GM21717 (cell line): ENCODE results near the gene IFNGR2.
"Not testable (repeated sequence)": the region's sequence is repeated elsewhere in the genome, so short reads cannot be mapped to it uniquely, and the experiment has no call there.

ENCODE experiments used
- ATAC-seq: cut with Tn5 transposase; IDR thresholded peaks from one replicate; pipeline ENCODE4 v1.9.1; 2021; ENCODE audit warnings: mild to moderate bottlenecking, moderate library complexity; ENCODE audit not compliant: unreplicated experiment

Gene IFNGR2

DNA sequence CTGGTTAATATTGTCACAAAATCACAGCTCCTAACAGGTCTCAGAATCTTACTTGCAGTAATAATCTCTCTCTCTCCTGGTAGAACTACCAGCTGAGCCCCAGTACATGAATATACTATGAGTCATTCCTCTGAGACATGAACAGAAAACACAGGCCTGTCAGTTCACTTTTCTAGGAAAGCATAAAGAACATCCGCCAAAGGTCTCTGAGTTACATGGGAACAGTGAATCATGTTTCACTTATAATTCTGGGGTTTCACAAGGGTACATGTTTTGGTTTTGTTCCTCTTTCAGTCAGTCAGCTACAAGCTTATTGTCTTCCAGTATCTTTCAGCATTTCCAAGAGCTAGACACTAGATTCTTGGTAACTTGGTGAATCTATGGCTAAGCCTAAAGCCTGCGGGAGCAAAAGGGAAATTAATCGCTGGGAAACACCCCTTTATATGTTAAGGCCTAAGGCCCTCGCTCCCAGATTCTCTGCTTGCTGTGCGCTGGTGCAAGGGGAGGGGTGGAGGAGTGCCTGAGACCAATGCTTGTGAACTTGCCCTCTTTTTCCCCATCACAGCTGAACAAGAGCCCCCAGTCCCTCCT is 31.7 kb downstream of the IFNGR2 start:
- ATAC-seq: peak; percentile 86

DNA sequence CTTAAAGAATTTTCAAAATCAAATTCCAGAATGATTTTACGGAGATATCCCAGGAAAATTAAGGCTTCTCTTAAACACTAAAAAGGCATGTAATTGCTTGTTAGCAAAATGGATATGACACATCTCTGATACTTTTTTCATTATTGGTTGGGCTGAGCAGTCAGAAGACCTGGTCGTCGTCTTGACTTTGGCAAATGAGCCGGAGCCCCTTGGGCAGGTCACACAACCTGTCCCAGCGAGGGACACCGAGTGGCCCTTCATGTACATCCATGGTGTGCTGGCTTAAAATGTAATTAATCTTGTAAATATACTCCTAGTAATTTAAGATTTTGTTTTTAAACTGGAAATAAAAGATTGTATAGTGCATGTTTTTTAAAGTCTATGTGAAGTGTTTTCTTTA is 33.9 kb downstream of the IFNGR2 start:
- no peak for ATAC-seq

GRCh38 chr21:33441489-33442477 is 38.6 kb downstream of the IFNGR2 start:
- ATAC-seq: peak; percentile 76

- no peak for ATAC-seq
These were observed 40.0 kb downstream of the IFNGR2 start for GRCh38 chr21:33443194-33443593.

DNA sequence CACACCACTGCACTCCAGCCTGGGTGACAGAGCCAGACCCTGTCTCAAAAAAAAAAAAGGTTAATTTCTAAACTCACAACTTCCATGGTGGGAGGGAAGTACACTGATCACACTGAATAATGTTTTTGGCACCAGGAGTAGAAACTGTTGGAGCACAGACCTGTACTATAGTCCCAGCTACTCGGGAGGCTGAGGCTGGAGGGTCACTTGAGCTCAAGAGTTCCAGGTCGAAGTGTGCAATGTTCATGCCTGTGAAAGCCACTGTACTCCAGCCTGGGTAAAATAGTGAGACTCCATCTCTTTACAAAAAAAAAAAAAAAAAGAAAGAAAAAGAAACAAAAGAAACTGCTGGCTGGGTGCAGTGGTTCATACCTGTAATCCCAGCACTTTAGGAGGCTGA is 41.3 kb downstream of the IFNGR2 start:
- ATAC-seq: no peak

DNA sequence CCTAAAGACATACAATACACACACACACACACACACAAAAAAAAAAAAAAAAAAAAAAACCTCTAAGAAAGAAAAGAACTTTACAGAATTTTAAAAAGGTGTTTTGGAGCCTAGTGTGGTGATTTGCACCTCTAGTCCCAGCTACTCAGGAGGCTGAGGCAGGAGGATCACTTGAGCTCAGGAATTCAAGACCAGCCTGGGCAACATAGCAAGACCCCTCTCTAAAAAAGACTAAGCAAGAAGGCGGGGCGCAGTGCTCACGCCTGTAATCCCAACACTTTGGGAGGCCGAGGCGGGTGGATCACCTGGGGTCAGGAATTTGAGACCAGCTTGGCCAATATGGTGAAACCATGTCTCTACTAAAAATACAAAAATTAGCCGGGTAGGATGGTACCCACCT is 43.4 kb downstream of the IFNGR2 start:
- not testable (repeated sequence) for ATAC-seq

DNA sequence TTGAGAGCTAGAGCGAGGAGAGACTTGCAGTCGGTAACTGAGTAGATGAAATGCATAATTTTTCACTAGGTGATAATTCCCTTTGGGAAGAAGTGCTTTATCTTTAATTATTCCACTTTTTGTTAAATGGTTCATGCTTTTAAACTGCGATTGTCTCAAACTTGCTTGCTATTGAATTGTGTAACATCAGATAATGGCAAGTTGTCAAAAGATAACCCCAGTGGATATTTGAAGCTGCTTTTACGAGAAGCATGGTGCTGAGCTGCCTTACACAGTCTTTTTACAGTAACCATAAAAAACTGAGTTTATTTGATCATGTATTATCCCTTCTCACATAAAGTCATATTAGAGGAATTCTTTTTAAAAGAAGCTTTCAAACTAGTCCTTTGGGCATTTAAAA is 46.4 kb downstream of the IFNGR2 start:
- ATAC-seq: no peak

DNA sequence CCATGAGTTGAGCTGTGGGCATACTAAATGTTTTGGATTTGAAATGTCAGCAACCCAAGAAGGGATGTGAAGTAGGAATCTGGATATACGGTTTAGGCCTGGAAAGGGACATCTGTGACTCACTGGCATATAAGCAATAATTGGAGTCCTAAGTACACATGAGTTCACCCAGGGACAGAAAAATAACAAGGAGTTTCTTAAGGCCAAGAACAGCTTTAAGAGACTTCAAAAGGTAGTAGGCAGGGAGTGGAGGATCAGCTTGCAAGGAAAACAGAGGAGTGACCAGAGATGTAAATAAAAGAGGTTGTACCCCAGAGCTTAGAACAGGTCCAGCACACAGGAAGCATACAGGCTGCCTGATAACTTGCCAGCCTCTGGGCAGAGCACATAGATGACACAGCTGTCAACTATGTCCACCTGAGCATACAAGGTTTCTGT is 48.4 kb downstream of the IFNGR2 start:
- no peak for ATAC-seq

GRCh38 chr21:33452362-33452761 is 49.1 kb downstream of the IFNGR2 start:
- no peak for ATAC-seq

DNA sequence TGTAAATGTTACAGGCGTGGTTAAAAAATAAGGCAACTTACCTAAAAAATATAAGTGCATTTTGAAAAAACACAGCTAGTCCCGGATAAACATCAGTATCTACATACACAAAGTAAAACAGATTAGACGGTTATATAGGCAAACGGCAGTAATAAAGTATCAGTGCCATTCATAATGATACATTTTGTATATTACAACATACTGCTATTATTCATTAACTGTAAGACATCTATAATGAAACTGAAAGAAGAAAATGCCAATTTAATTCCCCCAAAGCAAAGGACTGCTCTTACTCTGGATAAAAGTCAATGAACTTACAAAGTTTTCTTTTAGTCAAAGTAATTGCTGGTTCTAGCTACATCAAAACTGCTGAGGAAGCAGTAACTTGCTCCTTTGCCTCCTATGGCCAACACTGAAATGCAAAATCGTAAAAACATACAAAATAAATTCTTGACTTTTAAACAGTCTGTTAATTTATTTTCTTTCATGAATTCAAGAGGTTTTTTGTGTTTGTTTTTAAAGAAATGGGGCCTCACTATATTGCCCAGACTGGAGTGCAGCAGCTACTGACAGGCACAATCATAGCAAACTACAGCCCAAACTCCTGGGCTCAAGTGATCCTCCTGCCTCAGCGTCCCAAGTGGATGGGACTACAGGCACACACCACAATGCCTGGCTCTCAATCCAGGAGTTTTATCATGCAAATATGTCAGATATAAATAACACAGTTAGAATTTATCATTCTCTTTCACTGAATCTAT is 52.7 kb downstream of the IFNGR2 start:
- ATAC-seq: no peak

- ATAC-seq: no peak
These were observed 55.6 kb downstream of the IFNGR2 start for GRCh38 chr21:33458861-33459260.

GRCh38 chr21:33461538-33462250 is 58.5 kb downstream of the IFNGR2 start:
- no peak for ATAC-seq

- ATAC-seq: not testable (repeated sequence)
These were observed 66.0 kb downstream of the IFNGR2 start for GRCh38 chr21:33469183-33469582.

DNA sequence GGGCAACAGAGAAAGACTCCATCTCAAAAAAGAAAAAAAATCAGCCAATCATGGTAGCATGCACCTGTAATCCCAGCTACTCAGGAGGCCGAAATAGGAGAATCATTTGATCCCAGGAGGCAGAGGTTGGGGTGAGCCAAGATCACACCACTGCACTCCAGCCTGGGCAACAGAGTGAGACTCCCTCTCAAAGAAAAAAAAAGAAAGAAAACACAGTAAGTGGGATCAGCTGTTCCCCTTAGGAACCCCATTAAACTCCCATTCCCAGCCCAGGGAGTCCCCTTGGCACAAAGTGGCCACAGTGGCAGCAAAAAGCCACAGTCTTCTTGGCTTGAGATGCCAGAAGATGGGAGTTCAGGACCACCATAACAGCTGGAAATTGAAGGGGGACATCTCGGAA is 67.5 kb downstream of the IFNGR2 start:
- ATAC-seq: no peak

DNA sequence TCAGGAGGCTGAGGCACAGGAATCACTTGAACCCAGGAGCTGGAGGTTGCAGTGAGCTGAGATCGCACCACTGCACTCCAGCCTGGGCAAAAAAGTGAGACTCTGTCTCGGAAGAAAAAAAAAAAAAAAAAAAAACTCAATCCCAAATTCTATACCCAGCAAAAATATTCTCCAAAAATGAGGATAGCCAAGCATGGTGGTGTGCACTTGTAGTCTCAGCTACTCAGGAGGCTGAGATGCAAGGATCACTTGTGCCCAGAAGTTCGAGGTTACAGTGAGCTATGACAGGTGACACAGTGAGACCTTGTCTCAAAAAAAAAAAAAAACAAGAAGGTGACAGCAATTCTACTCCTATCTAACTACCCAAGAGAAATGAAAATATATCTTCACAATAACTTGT is 70.1 kb downstream of the IFNGR2 start:
- ATAC-seq: no peak

DNA sequence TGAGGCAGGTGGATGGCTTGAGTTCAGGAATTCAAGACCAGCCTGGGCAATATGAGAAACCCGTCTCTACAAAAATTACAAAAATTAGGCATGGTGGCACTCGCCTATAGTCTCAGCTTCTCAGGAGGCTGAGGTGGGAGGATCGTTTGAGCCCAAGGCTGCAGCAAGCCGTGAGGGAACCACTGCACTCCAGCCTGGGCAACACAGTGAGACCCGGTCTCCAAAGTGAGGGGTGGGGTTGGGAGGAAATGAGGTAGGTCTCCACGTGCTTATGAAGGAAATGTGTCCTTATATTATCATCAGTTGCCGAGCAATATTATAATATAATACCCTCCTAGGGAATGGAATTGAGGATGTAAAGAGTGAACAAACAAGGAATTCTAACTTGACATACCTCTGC is 73.9 kb downstream of the IFNGR2 start:
- no peak for ATAC-seq

DNA sequence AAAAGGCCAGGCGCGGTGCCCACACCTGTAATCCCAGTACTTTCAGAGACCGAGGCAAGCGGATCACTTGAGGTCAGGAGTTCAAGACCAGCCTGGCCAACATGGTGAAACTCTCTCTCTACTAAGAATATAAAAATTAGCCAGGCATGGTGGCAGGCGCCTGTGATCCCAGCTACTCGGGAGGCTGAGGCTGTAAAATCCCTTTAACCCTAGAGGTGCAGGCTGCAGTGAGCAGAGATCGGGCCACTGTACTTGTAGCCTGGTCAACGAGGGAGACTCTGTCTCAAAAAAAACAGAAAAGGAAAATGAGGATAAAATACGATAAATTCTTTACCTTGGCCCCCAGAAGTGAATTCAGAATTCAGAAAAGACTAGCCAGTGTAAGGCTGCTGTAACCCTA is 75.0 kb downstream of the IFNGR2 start:
- no peak for ATAC-seq

- peak; percentile 31 for ATAC-seq
These were observed 75.9 kb downstream of the IFNGR2 start for GRCh38 chr21:33478935-33479678.

GRCh38 chr21:33479679-33480480 is 76.7 kb downstream of the IFNGR2 start, which contains the start of gene TMEM50B:
Gene TMEM50B (minus strand): TSS chr21:33479974. CDS start chr21:33468885, 11,089 bp downstream.
- ATAC-seq: peak; percentile 82
